ENCODE results near the gene EEF1AKMT3.

DNA sequence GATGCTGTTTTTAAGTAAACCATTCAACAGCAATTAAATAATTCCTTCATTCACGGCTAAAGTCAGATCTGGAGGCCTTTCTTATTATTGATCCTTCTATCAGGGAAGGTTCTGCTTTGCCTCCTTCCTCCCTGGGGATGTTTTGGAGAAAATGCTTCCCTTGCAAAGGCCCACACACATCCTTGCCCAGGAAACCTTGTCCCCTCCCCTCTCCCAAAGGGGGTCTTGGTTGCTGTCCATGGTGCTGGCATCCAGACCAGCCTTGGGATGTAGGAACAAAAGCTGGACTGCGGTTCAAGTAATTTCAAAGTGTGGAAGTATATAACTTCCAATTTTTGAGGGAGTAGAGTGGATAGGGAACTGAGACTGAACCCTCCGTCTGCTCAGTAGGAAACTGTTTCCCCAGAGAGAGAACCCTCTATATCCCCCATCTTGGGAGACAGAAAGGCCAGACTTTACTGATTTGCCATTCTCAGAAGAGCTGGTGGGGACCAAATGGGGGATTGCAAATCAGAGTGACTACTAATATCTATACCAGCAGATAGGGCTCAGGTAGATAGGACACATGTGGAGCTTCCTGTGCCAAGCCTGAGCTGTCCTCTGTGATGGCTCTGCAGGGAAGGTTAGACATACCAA lies 11.9 kb upstream of the EEF1AKMT3 start:
- TF ChIP-seq, protein P1, sequence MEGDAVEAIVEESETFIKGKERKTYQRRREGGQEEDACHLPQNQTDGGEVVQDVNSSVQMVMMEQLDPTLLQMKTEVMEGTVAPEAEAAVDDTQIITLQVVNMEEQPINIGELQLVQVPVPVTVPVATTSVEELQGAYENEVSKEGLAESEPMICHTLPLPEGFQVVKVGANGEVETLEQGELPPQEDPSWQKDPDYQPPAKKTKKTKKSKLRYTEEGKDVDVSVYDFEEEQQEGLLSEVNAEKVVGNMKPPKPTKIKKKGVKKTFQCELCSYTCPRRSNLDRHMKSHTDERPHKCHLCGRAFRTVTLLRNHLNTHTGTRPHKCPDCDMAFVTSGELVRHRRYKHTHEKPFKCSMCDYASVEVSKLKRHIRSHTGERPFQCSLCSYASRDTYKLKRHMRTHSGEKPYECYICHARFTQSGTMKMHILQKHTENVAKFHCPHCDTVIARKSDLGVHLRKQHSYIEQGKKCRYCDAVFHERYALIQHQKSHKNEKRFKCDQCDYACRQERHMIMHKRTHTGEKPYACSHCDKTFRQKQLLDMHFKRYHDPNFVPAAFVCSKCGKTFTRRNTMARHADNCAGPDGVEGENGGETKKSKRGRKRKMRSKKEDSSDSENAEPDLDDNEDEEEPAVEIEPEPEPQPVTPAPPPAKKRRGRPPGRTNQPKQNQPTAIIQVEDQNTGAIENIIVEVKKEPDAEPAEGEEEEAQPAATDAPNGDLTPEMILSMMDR (conservative IDR thresholded peaks at IDR 0.05; ENCODE audit: low read depth, low read length) = no peak
- TF ChIP-seq EZH2 (IDR thresholded peaks at IDR 0.05; ENCODE audit: low read length, unreplicated experiment) (no peak), EZH2phosphoT487 (IDR thresholded peaks at IDR 0.05; ENCODE audit: borderline replicate concordance, low read length) (no peak)
